HepG2 (cell line): ENCODE data around the gene CLNS1A. TPM values are rescaled to one million over a fixed set of nuclear protein-coding genes. Genes with fewer than 3 reads are reported as not detected.

ENCODE experiments used
- BRD4 ChIP-seq: sonication (generic); formaldehyde crosslinking; IDR thresholded peaks from 2 replicates; pipeline ENCODE4 v1.4.0; 2020; ENCODE audit warnings: missing genetic modification reagents
- EHMT2 ChIP-seq: fragments of 200-600 bp; sonication (generic); IDR thresholded peaks from 2 replicates; pipeline ENCODE4 v1.7.0; 2017; ENCODE audit warnings: antibody characterized with exemption, low read depth, low read length, borderline replicate concordance
- ELK4 ChIP-seq: sonication (generic); formaldehyde crosslinking; IDR thresholded peaks from 2 replicates; pipeline ENCODE4 v1.9.0; 2021; ENCODE audit warnings: missing genetic modification reagents, borderline replicate concordance
- HBP1 ChIP-seq: IDR thresholded peaks from 2 replicates; pipeline ENCODE4 v1.6.1; 2016; ENCODE audit warnings: low read depth, control low read depth
- IRF2 ChIP-seq: IDR thresholded peaks from 2 replicates; pipeline ENCODE4 v1.6.1; 2018; ENCODE audit warnings: missing genetic modification reagents, missing compliant biosample characterization
- KAT2B ChIP-seq: fragments of 150-350 bp; IDR thresholded peaks from 2 replicates; pipeline ENCODE4 v1.6.1; 2014; ENCODE audit warnings: low read depth, low read length, borderline replicate concordance
- KLF16 ChIP-seq, 2 experiments: sonication (generic) in 1 of 2; formaldehyde crosslinking in 1 of 2; IDR thresholded peaks; 2 replicates each; pipeline versions ENCODE4 v1.6.1 to v1.8.0; 2016 to 2023; ENCODE audit warnings: missing genetic modification reagents in 2 of 2, missing compliant biosample characterization in 1 of 2
- MXI1 ChIP-seq: IDR thresholded peaks from 3 replicates; pipeline ENCODE4 v1.6.1; 2012; ENCODE audit warnings: low read depth, low read length, inconsistent platforms, borderline replicate concordance
- TP53 ChIP-seq: sonication (generic); formaldehyde crosslinking; conservative IDR thresholded peaks from 2 replicates; pipeline ENCODE4 v1.4.0; 2020; ENCODE audit warnings: missing genetic modification reagents
- ZBTB21 ChIP-seq: sonication (generic); formaldehyde crosslinking; IDR thresholded peaks from 2 replicates; pipeline ENCODE4 v1.4.0; 2020; ENCODE audit warnings: missing genetic modification reagents
- ZBTB34 ChIP-seq: sonication (generic); formaldehyde crosslinking; IDR thresholded peaks from 2 replicates; pipeline ENCODE4 v1.8.0; 2022; ENCODE audit warnings: mild to moderate bottlenecking, missing genetic modification reagents
- ZBTB46 ChIP-seq: sonication (generic); formaldehyde crosslinking; IDR thresholded peaks from 2 replicates; pipeline ENCODE4 v1.4.0; 2020; ENCODE audit warnings: mild to moderate bottlenecking, missing genetic modification reagents, borderline replicate concordance
- ZC3H13 ChIP-seq: sonication (generic); formaldehyde crosslinking; IDR thresholded peaks from 2 replicates; pipeline ENCODE4 v1.8.1; 2023; ENCODE audit warnings: mild to moderate bottlenecking, missing genetic modification reagents, moderate library complexity
- ZNF121 ChIP-seq: sonication (generic); formaldehyde crosslinking; IDR thresholded peaks from 2 replicates; pipeline ENCODE4 v1.5.0; 2020; ENCODE audit warnings: mild to moderate bottlenecking, missing genetic modification reagents
- ZNF20 ChIP-seq: sonication (generic); formaldehyde crosslinking; IDR thresholded peaks from 2 replicates; pipeline ENCODE4 v1.4.0; 2020; ENCODE audit warnings: mild to moderate bottlenecking, moderate library complexity, missing genetic modification reagents
- ZNF280D ChIP-seq: sonication (generic); formaldehyde crosslinking; IDR thresholded peaks from 2 replicates; pipeline ENCODE4 v1.5.1; 2020; ENCODE audit warnings: mild to moderate bottlenecking, missing genetic modification reagents
- ZNF576 ChIP-seq: sonication (generic); formaldehyde crosslinking; IDR thresholded peaks from 2 replicates; pipeline ENCODE4 v1.4.0; 2020; ENCODE audit warnings: mild to moderate bottlenecking, missing genetic modification reagents
- ZNF781 ChIP-seq: sonication (generic); formaldehyde crosslinking; IDR thresholded peaks from 2 replicates; pipeline ENCODE4 v1.5.1; 2020; ENCODE audit warnings: borderline replicate concordance, mild to moderate bottlenecking, missing genetic modification reagents; ENCODE audit errors: not compliant biosample characterization
- ZNF792 ChIP-seq: IDR thresholded peaks from 2 replicates; pipeline ENCODE4 v1.6.1; 2016
- ZNF891 ChIP-seq: sonication (generic); formaldehyde crosslinking; IDR thresholded peaks from 2 replicates; pipeline ENCODE4 v1.5.0; 2020; ENCODE audit warnings: mild to moderate bottlenecking, missing genetic modification reagents
- polyA plus RNA-seq, 8 experiments: library from polyadenylated mRNA; depleted of rRNA in 3 of 8; stranded (reverse) in 7 of 8; unstranded in 1 of 8; fragments of >200 nt; fragmentation: Illumina TruSeq in 4 of 8; extraction: Trizol in 4 of 8; gene quantifications; 2 replicates each; pipeline versions ENCODE4 v1.2.1 to v1.2.3, GENCODE V29; 2011 to 2016; ENCODE audit warnings: low read depth in 4 of 8, missing spikeins in 1 of 8, mixed read lengths in 1 of 8; ENCODE audit not compliant: insufficient read depth in 1 of 8
- total RNA-seq, 5 experiments: library from RNA; depleted of rRNA; stranded (reverse); fragments of >200 nt; fragmentation: Illumina TruSeq; extraction: Trizol; gene quantifications; 2 replicates each; pipeline ENCODE4 v1.2.3, GENCODE V29; 2016; ENCODE audit warnings: low read depth in 1 of 5

Gene CLNS1A
- total and polyA plus RNA-seq, 2 of the 13 experiments (the other 11 are each of a cell fraction or from before 2014, with no cell fraction given), result 158 to 219 TPM

GRCh38 chr11:77589521-77590193 is 47.9 kb downstream of the CLNS1A start, which contains the start of gene AQP11 (continued):
- TF ChIP-seq ZNF792 (CRISPR knock-in tag), result 0 out of 2 replicates have a peak, but pooled peaks have one; percentile 37
- peak; percentile 46; the same call in 1 of the 3 replicates for TF ChIP-seq MXI1
- TF ChIP-seq EHMT2, result no peak
- TF ChIP-seq IRF2 (CRISPR knock-in tag), result no peak; the same call in 1 of the 2 replicates
- TF ChIP-seq ZNF891 (CRISPR knock-in tag), result peak; percentile 98
- TF ChIP-seq BRD4 (CRISPR knock-in tag), result peak; percentile 13; the same call in 1 of the 2 replicates
- TF ChIP-seq ZNF781 (CRISPR knock-in tag), result peak; percentile 20
- peak in 1 of 2 experiments; percentile 91; a peak in 2 of 4 replicates for TF ChIP-seq KLF16 (CRISPR knock-in tag; IDR thresholded peaks at IDR 0.05)
- 0 out of 2 replicates have a peak, but pooled peaks have one; percentile 48 for TF ChIP-seq ZNF20
- no peak for TF ChIP-seq ZNF280D
- peak; percentile 44; the same call in 1 of the 2 replicates for TF ChIP-seq HBP1 (CRISPR knock-in tag)
- no peak for TF ChIP-seq KAT2B
- TF ChIP-seq ZNF121, result peak; percentile 13; the same call in 1 of the 2 replicates
- no peak for TF ChIP-seq TP53 (CRISPR knock-in tag)
- 0 out of 2 replicates have a peak, but pooled peaks have one; percentile 24 for TF ChIP-seq ZBTB46 (CRISPR knock-in tag)
- TF ChIP-seq ZBTB34 (CRISPR knock-in tag), result no peak
- TF ChIP-seq ZNF576 (CRISPR knock-in tag), result peak; percentile 80; the same call in 1 of the 2 replicates
- TF ChIP-seq ELK4, result no peak
- peak; percentile 87 for TF ChIP-seq ZC3H13 (CRISPR knock-in tag)
- TF ChIP-seq ZBTB21, result no peak
